Spleen (tissue), 7 donors: ENCODE results near the gene SSTR1.

ENCODE experiments used
- CTCF ChIP-seq, 11 experiments: fragments of 200-600 bp in 7 of 11; fragments of 450-650 bp in 4 of 11; sonication (generic) in 4 of 11; IDR thresholded peaks in 8 of 11; conservative IDR thresholded peaks in 3 of 11; 1 replicate in 7 of 11; 2 replicates in 4 of 11; pipeline versions ENCODE4 v1.4.0 to v1.8.0; 2016 to 2021; ENCODE audit warnings: antibody characterized with exemption in 11 of 11, inconsistent platforms in 4 of 11, mild to moderate bottlenecking in 1 of 11
- POLR2A ChIP-seq, 3 donors: fragments of 450-650 bp; IDR thresholded peaks; one replicate each; pipeline ENCODE4 v1.5.1; 2017; ENCODE audit warnings: antibody characterized with exemption in 3 of 3, mild to moderate bottlenecking in 1 of 3
- POLR2AphosphoS5 ChIP-seq, 3 donors: sonication (generic); formaldehyde crosslinking; IDR thresholded peaks; one replicate each; pipeline ENCODE4 v1.5.1; 2017; ENCODE audit warnings: antibody characterized with exemption in 3 of 3
- donor health status: DM: no; HTN: no; CAD: no; lungs with moderate emphysema.
- donor health status: DM: no; HTN: no; CAD: no.
- donor health status: DM: no; HTN: no; CAD: no.

GRCh38 chr14:38197001-38197783 is 10.5 kb upstream of the SSTR1 start:
- TF ChIP-seq CTCF (IDR thresholded peaks at IDR 0.05 in 8 of 11, conservative IDR thresholded peaks at IDR 0.05 in 3 of 11) (peak in 9 of 11 experiments; percentile 10 to 66 (median 48)), POLR2A (IDR thresholded peaks at IDR 0.05) (no peak), POLR2AphosphoS5 (IDR thresholded peaks at IDR 0.05) (no peak)
